Endothelial cell of umbilical vein (primary cell): ENCODE measurements around the gene KSR1. TPM values are rescaled to one million over a fixed set of nuclear protein-coding genes. Genes with fewer than 3 reads are reported as not detected.

Experiments used
- BruUV-seq: library from RNA; stranded (reverse); fragments of 400-500 nt; replicated peaks from 2 replicates; lab custom pipeline; 2021; lab: Mats Ljungman, UMichigan
- CTCF ChIA-PET: fragments of 300-600, 350-600 bp; sonication (Branson Sonifier 250); formaldehyde crosslinking; loops from one replicate; lab custom pipeline; 2021; ENCODE audit warnings: antibody characterized with exemption, inconsistent platforms; lab: Charles Lee
- POLR2A ChIA-PET: fragments of 300-600, 350-600 bp; sonication (Branson Sonifier 250); formaldehyde crosslinking; loops from one replicate; lab custom pipeline; 2021; ENCODE audit warnings: antibody characterized with exemption, inconsistent platforms; lab: Charles Lee
- DNase-seq: peaks from one replicate; pipeline ENCODE4 v3.0.0-alpha.2; 2011; ENCODE audit warnings: low read depth, low spot score
- FAIRE-seq: peaks from 2 replicates; lab custom pipeline; 2011; peaks lifted over from hg19 to GRCh38; lab: Jason Lieb, UNC
- H2AFZ ChIP-seq: 2 replicates; pipeline ENCODE4 v1.6.0; 2012; ENCODE audit warnings: low read depth, low read length, control low read depth, inconsistent platforms
- H3K27ac ChIP-seq: 2 replicates; pipeline ENCODE4 v1.5.1; 2011; ENCODE audit warnings: low read depth, mild to moderate bottlenecking, control low read depth, low read length, moderate library complexity; ENCODE audit not compliant: insufficient read depth
- H3K27me3 ChIP-seq, 2 experiments: 2 replicates each; pipeline versions ENCODE4 v1.6.0 to v1.6.1; 2011; ENCODE audit warnings: low read length in 2 of 2, mixed read lengths in 1 of 2; ENCODE audit not compliant: control insufficient read depth in 2 of 2, insufficient read depth in 2 of 2
- H3K36me3 ChIP-seq, 2 experiments: 2 replicates in 1 of 2; 3 replicates in 1 of 2; pipeline ENCODE4 v1.5.1; 2011; ENCODE audit warnings: low read length in 2 of 2, mild to moderate bottlenecking in 1 of 2, moderate library complexity in 1 of 2; ENCODE audit not compliant: control insufficient read depth in 2 of 2, insufficient read depth in 2 of 2; ENCODE audit errors: extremely low read depth in 1 of 2
- H3K4me1 ChIP-seq: 3 replicates; pipeline ENCODE4 v1.5.1; 2011; ENCODE audit warnings: mild to moderate bottlenecking, low read length; ENCODE audit not compliant: control insufficient read depth, insufficient read depth; ENCODE audit errors: extremely low read depth
- H3K4me2 ChIP-seq: 2 replicates; pipeline ENCODE4 v1.6.1; 2011; ENCODE audit warnings: low read length, control low read depth, mixed read lengths; ENCODE audit not compliant: insufficient read depth
- H3K4me3 ChIP-seq, 3 experiments: fragments of 200-600 bp in 1 of 3; sonication (generic), shearing (Covaris generic) in 1 of 3; replicated peaks in 1 of 3; 2 replicates each; pipeline ENCODE4 v1.5.1; 2011 to 2016; ENCODE audit warnings: control low read depth in 3 of 3, low read length in 3 of 3, mild to moderate bottlenecking in 2 of 3, inconsistent platforms in 1 of 3, low read depth in 1 of 3, moderate library complexity in 1 of 3; ENCODE audit not compliant: insufficient read depth in 1 of 3
- H3K79me2 ChIP-seq: 2 replicates; pipeline ENCODE4 v1.6.0; 2012; ENCODE audit warnings: low read length, inconsistent platforms; ENCODE audit not compliant: control insufficient read depth, insufficient read depth
- H3K9ac ChIP-seq: replicated peaks from 2 replicates; pipeline ENCODE3; 2011; ENCODE audit warnings: low read length, control low read depth; ENCODE audit not compliant: insufficient read depth; ENCODE audit errors: extremely low read depth
- H3K9me1 ChIP-seq: replicated peaks from 3 replicates; pipeline ENCODE4 v1.6.0; 2011; ENCODE audit warnings: mild to moderate bottlenecking, low read length; ENCODE audit not compliant: control insufficient read depth, insufficient read depth; ENCODE audit errors: extremely low read depth
- H3K9me3 ChIP-seq: replicated peaks from 2 replicates; pipeline ENCODE4 v1.5.1; 2012; ENCODE audit warnings: low read length, inconsistent platforms; ENCODE audit not compliant: control insufficient read depth, insufficient read depth
- H4K20me1 ChIP-seq: replicated peaks from 2 replicates; pipeline ENCODE3; 2011; ENCODE audit warnings: mild to moderate bottlenecking, low read length; ENCODE audit not compliant: control insufficient read depth, insufficient read depth; ENCODE audit errors: extremely low read depth
- EZH2 ChIP-seq: IDR thresholded peaks from 2 replicates; pipeline ENCODE4 v1.6.1; 2012; ENCODE audit warnings: borderline replicate concordance, low read depth, mild to moderate bottlenecking, moderate library complexity, low read length, inconsistent platforms; ENCODE audit not compliant: severe bottlenecking
- FOS ChIP-seq: IDR thresholded peaks from 2 replicates; pipeline ENCODE4 v1.6.1; 2011; ENCODE audit warnings: mild to moderate bottlenecking, low read length, moderate library complexity, borderline replicate concordance; ENCODE audit not compliant: insufficient read depth
- GATA2 ChIP-seq: IDR thresholded peaks from 2 replicates; pipeline ENCODE4 v1.7.0; 2011; ENCODE audit warnings: low read depth, mild to moderate bottlenecking, moderate library complexity, mixed read lengths, low read length; ENCODE audit not compliant: insufficient read length, insufficient read depth
- JUN ChIP-seq: IDR thresholded peaks from 2 replicates; pipeline ENCODE4 v1.6.1; 2011; ENCODE audit warnings: borderline replicate concordance, low read depth; ENCODE audit not compliant: insufficient read length, insufficient read depth
- MAX ChIP-seq: IDR thresholded peaks from 2 replicates; pipeline ENCODE4 v1.6.1; 2011; ENCODE audit not compliant: insufficient read depth, insufficient read length
- MYC ChIP-seq: IDR thresholded peaks from one replicate; pipeline ENCODE4 v1.6.1; 2011; ENCODE audit warnings: mild to moderate bottlenecking, low read depth, low read length
- POLR2A ChIP-seq: IDR thresholded peaks from 2 replicates; pipeline ENCODE4 v1.6.1; 2012; ENCODE audit warnings: low read depth, mild to moderate bottlenecking, control low read depth, low read length
- POLR2AphosphoS5 ChIP-seq: IDR thresholded peaks from 2 replicates; pipeline ENCODE4 v1.6.1; 2012; ENCODE audit warnings: low read depth, mild to moderate bottlenecking, control low read depth, low read length, moderate library complexity; ENCODE audit not compliant: insufficient read depth
- dilution Hi-C: fragments of 300-500 bp; cut with MboI; formaldehyde crosslinking; loops from one replicate; pipeline ENCODE4 v1.15.0; 2019; ENCODE audit warnings: low sequenced_read_pairs; ENCODE audit not compliant: extremely low pct_ligation_motif_present
- intact Hi-C: fragments of 100-400 bp; cut with micrococcal nuclease; formaldehyde crosslinking; loops from one replicate; pipeline ENCODE4 v1.10.0; 2022
- polyA plus RNA-seq, 4 experiments: library from polyadenylated mRNA; depleted of rRNA in 3 of 4; stranded (reverse) in 3 of 4; unstranded in 1 of 4; fragments of >200 nt; gene quantifications; 2 replicates each; pipeline versions ENCODE4 v1.2.1 to v1.2.3, GENCODE V29; 2011 to 2012; ENCODE audit warnings: missing spikeins in 1 of 4
- total RNA-seq: library from RNA; stranded (reverse); gene quantifications from 2 replicates; pipeline ENCODE4 v1.2.3, GENCODE V29; 2021
- TF ChIP-seq, protein P1 (sequence below), 2 donors: IDR thresholded peaks; 1 replicate in 1 of 2; 2 replicates in 1 of 2; pipeline ENCODE4 v1.5.1; 2011; ENCODE audit warnings: low read length in 2 of 2, mild to moderate bottlenecking in 2 of 2, moderate library complexity in 2 of 2, control low read depth in 1 of 2, inconsistent platforms in 1 of 2, low read depth in 1 of 2; ENCODE audit not compliant: insufficient read depth in 1 of 2; ENCODE audit errors: extremely low read depth in 1 of 2

KSR1 gene
- total and polyA plus RNA-seq, 2 donors (not counting 3 experiments of a cell fraction or from before 2014, with no cell fraction given) = 35.4 to 80.2 TPM

GRCh38 chr17:27522028-27522635 is 65.9 kb downstream of the KSR1 start:
- H3K27ac ChIP-seq = no peak overlapping the region
- no peaks in the 10 kb centered on the region for H3K9me1 ChIP-seq
- CTCF ChIA-PET = interaction anchor here (2.2 kb wide), 1 partner anchor 10 kb away, joined by 7 read pairs; no protein-coding TSS in a partner anchor
- FAIRE-seq = no peak
- peaks cover 17% of the 10 kb centered on the region for H3K79me2 ChIP-seq
- no TSS peak for BruUV-seq
- no peak overlapping the region for H3K9ac ChIP-seq
- no peaks in the 10 kb centered on the region for H3K9me3 ChIP-seq
- no peak overlapping the region for H2AFZ ChIP-seq
- no peaks in the 10 kb centered on the region for H3K36me3 ChIP-seq
- no peaks in the 10 kb centered on the region for H3K27me3 ChIP-seq
- POLR2A ChIA-PET = no interaction called here
- H4K20me1 ChIP-seq = no peaks in the 10 kb centered on the region
- intact Hi-C loops = loop anchor here (5.0 kb wide), 1 partner anchor 40 kb away; no protein-coding TSS in a partner anchor
- dilution Hi-C loops = no loop called here
- no peak overlapping the region for H3K4me3 ChIP-seq
- no peak overlapping the region for H3K4me2 ChIP-seq
- TF ChIP-seq, protein P1, sequence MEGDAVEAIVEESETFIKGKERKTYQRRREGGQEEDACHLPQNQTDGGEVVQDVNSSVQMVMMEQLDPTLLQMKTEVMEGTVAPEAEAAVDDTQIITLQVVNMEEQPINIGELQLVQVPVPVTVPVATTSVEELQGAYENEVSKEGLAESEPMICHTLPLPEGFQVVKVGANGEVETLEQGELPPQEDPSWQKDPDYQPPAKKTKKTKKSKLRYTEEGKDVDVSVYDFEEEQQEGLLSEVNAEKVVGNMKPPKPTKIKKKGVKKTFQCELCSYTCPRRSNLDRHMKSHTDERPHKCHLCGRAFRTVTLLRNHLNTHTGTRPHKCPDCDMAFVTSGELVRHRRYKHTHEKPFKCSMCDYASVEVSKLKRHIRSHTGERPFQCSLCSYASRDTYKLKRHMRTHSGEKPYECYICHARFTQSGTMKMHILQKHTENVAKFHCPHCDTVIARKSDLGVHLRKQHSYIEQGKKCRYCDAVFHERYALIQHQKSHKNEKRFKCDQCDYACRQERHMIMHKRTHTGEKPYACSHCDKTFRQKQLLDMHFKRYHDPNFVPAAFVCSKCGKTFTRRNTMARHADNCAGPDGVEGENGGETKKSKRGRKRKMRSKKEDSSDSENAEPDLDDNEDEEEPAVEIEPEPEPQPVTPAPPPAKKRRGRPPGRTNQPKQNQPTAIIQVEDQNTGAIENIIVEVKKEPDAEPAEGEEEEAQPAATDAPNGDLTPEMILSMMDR (IDR thresholded peaks at IDR 0.05; ENCODE audit: extremely low read depth in 1 of 2, insufficient read depth in 1 of 2, low read depth in 1 of 2, low read length in 2 of 2) = no peak
- no peak for TF ChIP-seq MYC
- no peak for TF ChIP-seq FOS
- no peak for TF ChIP-seq POLR2AphosphoS5
- TF ChIP-seq JUN = no peak
- TF ChIP-seq MAX = no peak
- no peak for TF ChIP-seq GATA2
- TF ChIP-seq EZH2 = no peak
- no peak for TF ChIP-seq POLR2A
- DNase-seq = no peak
- H3K4me1 ChIP-seq = peaks cover 6% of the 10 kb centered on the region
